Naive B cell (primary cell): Measurements from ENCODE around the gene TMEM164. TPM values are rescaled to one million over a fixed set of nuclear protein-coding genes. Genes with fewer than 3 reads are reported as not detected.
A peak's percentile ranks its signal among the peaks of the same experiment; 100 is the strongest.

ENCODE experiments used
- ATAC-seq, 2 donors: fragments of 150-1000 bp; cut with Tn5 transposase; 2 replicates each; pipeline ENCODE4 v1.10.0; 2021; ENCODE audit warnings: low read depth in 2 of 2, mild to moderate bottlenecking in 2 of 2, moderate library complexity in 2 of 2
- DNase-seq: peaks from one replicate; pipeline ENCODE4 v3.0.0; 2022
- H3K27ac Mint-ChIP-seq, 6 donors: one replicate each; pipeline ENCODE4 v1.8.0; 2020 to 2022; ENCODE audit warnings: mild to moderate bottlenecking in 6 of 6, mixed read lengths in 6 of 6, moderate library complexity in 5 of 6, inconsistent platforms in 2 of 6
- H3K27me3 Mint-ChIP-seq, 3 donors: one replicate each; pipeline ENCODE4 v1.8.0; 2021 to 2022; ENCODE audit warnings: mixed read lengths in 3 of 3, mild to moderate bottlenecking in 1 of 3
- H3K36me3 Mint-ChIP-seq, 2 donors: one replicate each; pipeline ENCODE4 v1.8.0; 2020 to 2022; ENCODE audit warnings: mixed read lengths in 2 of 2, inconsistent platforms in 1 of 2, mild to moderate bottlenecking in 1 of 2
- H3K4me1 Mint-ChIP-seq, 3 donors: one replicate each; pipeline ENCODE4 v1.8.0; 2020 to 2022; ENCODE audit warnings: mixed read lengths in 3 of 3, inconsistent platforms in 1 of 3, mild to moderate bottlenecking in 1 of 3, moderate library complexity in 1 of 3
- H3K4me3 Mint-ChIP-seq, 8 donors: one replicate each; pipeline ENCODE4 v1.8.0; 2020 to 2022; ENCODE audit warnings: mild to moderate bottlenecking in 8 of 8, mixed read lengths in 8 of 8, moderate library complexity in 8 of 8, inconsistent platforms in 2 of 8
- H3K9me3 Mint-ChIP-seq, 7 donors: one replicate each; pipeline ENCODE4 v1.8.0; 2020 to 2022; ENCODE audit warnings: mixed read lengths in 7 of 7, mild to moderate bottlenecking in 5 of 7, inconsistent platforms in 2 of 7, moderate library complexity in 1 of 7
- polyA plus RNA-seq, 6 donors: library from polyadenylated mRNA; unstranded; fragments of 300-500 nt; fragmentation: Illumina TruSeq; gene quantifications; one replicate each; pipeline ENCODE4 v1.2.3, GENCODE V29; 2021; ENCODE audit warnings: low read depth in 6 of 6

TMEM164 gene
- polyA plus RNA-seq, 6 donors from 2014 or later: 1.4 to 2.4 (median 1.8) TPM; not detected in 1

DNA sequence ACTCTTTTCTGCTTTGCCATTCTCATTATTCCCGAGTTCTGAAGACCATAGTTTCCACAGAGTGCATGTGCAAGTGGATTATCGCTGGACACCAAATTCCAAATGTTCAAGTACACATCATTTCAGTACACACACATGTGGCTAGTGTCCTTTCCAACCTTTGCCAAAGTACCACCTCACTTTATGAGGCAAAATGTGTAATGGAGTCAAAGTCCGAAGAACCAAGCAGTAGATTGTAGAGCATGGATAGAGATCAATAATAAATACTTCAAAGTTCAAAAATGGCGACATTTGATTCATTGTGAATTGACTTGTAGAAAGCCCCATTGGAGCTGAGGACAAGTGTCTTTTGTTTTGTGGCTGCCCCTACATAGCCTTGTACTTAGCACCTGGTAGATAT, 115.6 kb downstream of the TMEM164 start:
- ATAC-seq (no peak), DNase-seq (no peak)
- Mint-ChIP-seq H3K4me3 (no peak overlapping the region), H3K9me3 (peaks cover 0 to 7% (median 0%) of the 10 kb centered on the region in 7 donors), H3K36me3 (peaks cover 0 to 6% of the 10 kb centered on the region in 2 donors), H3K27ac (no peak overlapping the region), H3K4me1 (peaks cover 0 to 6% (median 0%) of the 10 kb centered on the region in 3 donors), H3K27me3 (no peaks in the 10 kb centered on the region)

DNA sequence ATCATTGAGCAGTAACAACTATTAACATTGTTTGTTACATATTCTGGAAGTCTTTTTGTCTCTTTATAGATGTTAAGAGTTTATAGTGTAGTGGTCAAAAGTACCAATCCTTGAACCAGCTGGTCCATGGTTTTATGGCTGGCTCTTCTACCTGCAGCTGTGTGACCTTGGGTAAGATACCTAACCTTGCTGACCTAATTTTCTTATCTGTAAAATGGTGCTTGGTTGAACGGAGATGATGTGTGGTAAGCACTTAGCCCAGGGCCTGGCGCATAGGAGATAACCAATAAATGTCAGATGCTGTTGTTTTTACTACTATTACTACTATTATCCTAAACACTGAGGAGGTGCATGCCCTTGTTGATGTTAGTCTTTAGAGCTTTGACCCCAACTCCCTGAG, 116.6 kb downstream of the TMEM164 start:
- ATAC-seq (no peak), DNase-seq (no peak)
- Mint-ChIP-seq H3K4me3 (no peak overlapping the region), H3K9me3 (peaks cover 0 to 7% (median 0%) of the 10 kb centered on the region in 7 donors), H3K36me3 (peaks cover 0 to 6% of the 10 kb centered on the region in 2 donors), H3K27ac (no peak overlapping the region), H3K4me1 (peaks cover 0 to 6% (median 0%) of the 10 kb centered on the region in 3 donors), H3K27me3 (no peaks in the 10 kb centered on the region)

DNA sequence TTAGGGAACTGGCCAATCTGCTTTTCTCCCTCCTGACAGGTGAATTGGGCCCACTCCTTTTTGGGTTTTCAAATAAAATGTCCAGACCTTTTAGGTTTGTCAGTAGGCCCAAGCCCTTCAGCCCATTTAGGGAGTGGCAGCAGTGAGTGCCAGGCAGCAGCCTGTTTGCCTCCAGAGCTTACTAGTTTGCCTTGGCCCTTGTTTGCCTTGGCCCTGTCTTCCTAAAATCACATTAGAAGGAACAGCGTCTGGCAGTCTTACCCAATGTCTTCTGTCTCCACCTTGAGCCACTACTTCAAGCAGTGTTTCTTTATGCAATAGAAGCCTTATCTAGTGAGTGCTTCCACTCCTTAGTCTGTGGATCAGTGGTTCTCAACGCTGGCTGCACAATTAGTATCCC, 117.1 kb downstream of the TMEM164 start:
- H3K9me3 Mint-ChIP-seq: peaks cover 0 to 7% (median 0%) of the 10 kb centered on the region in 7 donors
- no peak overlapping the region for H3K4me3 Mint-ChIP-seq
- no peak for DNase-seq
- no peaks in the 10 kb centered on the region for H3K27me3 Mint-ChIP-seq
- no peak for ATAC-seq
- H3K4me1 Mint-ChIP-seq: peaks cover 0 to 6% (median 0%) of the 10 kb centered on the region in 3 donors
- H3K27ac Mint-ChIP-seq: no peak overlapping the region
- peaks cover 0 to 6% of the 10 kb centered on the region in 2 donors for H3K36me3 Mint-ChIP-seq

DNA sequence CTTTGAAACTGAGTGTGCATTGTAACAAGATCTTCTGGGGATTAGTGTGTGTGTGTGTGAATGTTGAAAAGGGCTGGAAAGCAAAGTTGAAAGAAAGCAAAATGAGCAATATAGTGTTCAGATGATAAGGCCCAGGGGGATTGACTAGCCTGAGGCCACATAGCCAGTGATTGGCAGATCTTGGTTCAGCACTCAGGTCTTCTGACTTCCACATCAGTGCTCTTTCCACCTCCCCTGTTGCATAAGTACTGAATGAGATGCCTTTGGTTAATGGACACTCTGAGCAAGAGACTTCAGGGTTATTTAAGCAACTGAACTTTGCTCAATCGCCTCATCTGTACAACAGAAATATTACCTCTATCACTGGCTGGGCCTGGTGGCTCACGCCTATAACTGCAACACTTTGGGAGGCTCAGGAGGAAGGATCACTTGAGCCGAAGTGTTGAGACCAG, 120.4 kb downstream of the TMEM164 start:
- Mint-ChIP-seq H3K27me3 (no peaks in the 10 kb centered on the region), H3K9me3 (peaks cover 0 to 7% (median 0%) of the 10 kb centered on the region in 7 donors), H3K27ac (no peak overlapping the region), H3K4me3 (no peak overlapping the region), H3K36me3 (peaks cover 0 to 6% of the 10 kb centered on the region in 2 donors), H3K4me1 (peaks cover 0 to 6% (median 0%) of the 10 kb centered on the region in 3 donors)
- DNase-seq (no peak), ATAC-seq (no peak)

DNA sequence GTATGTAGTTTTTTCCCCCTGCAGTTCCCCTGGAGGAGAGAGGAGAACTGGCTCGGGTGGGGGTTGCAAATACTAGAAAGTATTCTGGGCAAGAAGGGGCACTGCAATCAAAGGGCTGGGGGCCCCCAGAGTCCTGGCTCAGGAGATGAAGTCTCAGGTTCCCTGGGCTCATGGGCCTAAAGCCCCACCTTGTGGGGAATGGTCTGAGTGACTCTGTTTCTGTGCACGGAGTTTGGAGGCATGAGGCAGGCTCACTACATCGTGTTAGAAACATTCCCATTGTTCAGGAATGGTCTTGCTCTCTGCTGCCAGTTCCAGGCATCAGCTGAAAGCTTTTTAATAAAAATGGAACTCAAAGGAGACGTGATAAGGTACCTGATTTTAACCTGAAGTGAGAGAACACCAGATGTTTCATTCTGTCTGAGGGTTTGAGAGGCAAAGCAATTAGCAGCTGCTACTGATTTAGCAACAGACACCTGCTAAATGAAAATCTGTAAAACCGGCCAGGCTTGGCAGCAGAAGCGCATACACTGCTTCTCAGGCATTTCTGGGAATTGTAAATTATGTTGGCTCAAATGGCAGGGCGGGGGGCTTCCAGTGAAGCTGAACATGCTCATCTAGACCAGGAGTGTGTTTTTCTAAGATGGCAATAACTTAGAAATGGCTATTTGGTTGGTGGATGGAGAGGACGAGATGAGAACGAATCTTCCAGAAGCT, 122.7 kb downstream of the TMEM164 start:
- Mint-ChIP-seq H3K27ac (no peak overlapping the region), H3K27me3 (no peaks in the 10 kb centered on the region), H3K4me3 (no peak overlapping the region), H3K4me1 (peaks cover 0 to 6% (median 0%) of the 10 kb centered on the region in 3 donors), H3K9me3 (peaks cover 0 to 7% (median 0%) of the 10 kb centered on the region in 7 donors), H3K36me3 (peaks cover 0 to 6% of the 10 kb centered on the region in 2 donors)
- no peak for DNase-seq
- no peak for ATAC-seq

DNA sequence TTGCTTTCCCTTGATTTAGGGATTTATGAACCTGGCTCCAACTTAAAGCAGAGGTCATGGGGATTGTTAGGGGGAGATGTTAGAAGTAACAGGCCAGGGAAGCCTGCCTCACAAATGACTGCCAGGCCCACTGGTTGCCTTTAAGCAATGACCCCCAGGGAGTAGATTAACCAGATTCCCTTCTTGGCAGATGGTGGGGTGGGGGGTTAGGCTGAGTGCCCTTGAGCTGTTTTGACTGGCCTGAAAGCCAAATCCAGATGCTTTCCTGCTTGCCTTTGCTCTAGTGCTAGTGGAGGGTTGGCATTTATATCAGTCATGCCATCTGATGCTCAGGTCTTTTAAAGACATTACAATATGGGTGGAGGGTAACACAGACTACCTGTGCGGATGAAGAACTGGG, 128.1 kb downstream of the TMEM164 start:
- no peak overlapping the region for H3K4me3 Mint-ChIP-seq
- no peak for DNase-seq
- ATAC-seq: no peak
- H3K27ac Mint-ChIP-seq: no peak overlapping the region
- no peaks in the 10 kb centered on the region for H3K27me3 Mint-ChIP-seq
- H3K4me1 Mint-ChIP-seq: no peaks in the 10 kb centered on the region
- peaks cover 0 to 2% (median 0%) of the 10 kb centered on the region in 7 donors for H3K9me3 Mint-ChIP-seq
- no peaks in the 10 kb centered on the region for H3K36me3 Mint-ChIP-seq

DNA sequence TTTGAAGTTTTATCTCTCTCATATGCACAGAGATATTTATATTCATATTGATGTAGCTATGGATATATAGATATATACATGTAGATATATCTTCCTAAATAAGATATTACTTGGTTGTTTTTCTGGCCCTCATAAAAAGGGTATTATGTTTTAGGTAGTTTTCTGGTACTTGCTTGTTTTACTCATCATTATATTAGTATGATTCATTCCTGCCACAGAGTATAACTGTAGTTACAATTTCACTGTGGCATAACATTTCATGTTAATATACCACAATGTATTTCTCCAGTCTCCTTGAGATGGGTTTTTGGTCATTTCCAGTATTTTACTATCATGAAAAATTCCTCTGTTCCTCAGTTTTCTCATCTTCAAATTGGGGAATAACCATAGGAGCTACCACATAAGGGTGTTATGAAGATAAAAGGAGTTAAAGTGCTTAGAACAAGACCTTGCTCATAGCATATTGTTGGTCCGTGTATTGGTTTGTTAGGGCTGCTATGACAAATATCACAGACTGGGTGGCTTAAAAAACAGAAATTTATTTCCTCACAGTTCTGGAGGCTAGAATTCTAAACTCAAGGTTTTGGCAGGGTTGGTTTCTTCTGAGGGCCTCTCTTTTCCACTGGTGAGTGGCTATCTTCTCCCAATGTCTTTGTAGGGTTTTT, 129.7 kb downstream of the TMEM164 start:
- no peak overlapping the region for H3K27ac Mint-ChIP-seq

DNA sequence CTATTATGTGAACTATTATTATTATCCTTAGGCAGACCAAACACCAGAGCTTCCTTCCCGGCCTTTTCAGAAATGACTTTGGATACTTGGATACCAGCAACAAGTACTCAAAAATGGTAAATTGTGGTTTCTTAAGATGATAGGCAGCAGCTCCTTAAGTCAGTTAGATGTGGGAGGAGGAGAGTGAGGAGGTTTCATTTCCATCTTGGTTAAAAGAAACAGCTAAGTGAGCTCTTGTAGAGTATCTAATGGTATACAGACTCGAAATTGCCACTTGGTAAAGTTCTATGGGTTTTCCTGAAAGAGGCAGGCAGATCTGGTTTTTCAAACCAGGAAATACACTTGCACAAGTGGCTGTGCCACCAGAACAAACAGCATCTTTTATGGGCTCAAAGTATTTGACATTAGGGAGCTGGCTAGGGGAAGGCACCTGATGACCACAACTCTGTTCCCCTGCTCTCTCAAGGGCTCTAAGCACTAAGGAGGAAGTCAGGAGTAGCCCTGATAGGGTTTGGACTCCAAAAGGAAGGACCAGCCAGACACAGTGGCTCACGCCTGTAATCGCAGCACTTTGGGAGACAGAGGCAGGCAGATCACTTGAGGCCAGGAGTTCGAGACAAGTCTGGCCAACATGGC, 130.9 kb downstream of the TMEM164 start:
- Mint-ChIP-seq H3K4me1 (no peaks in the 10 kb centered on the region), H3K27me3 (no peaks in the 10 kb centered on the region), H3K27ac (no peak overlapping the region), H3K9me3 (no peaks in the 10 kb centered on the region), H3K4me3 (no peak overlapping the region), H3K36me3 (no peaks in the 10 kb centered on the region)
- DNase-seq (no peak), ATAC-seq (no peak)

More for the DNA sequence above, 129.7 kb downstream of the TMEM164 start:
- Mint-ChIP-seq H3K36me3 (no peaks in the 10 kb centered on the region), H3K4me1 (no peaks in the 10 kb centered on the region), H3K27me3 (no peaks in the 10 kb centered on the region), H3K9me3 (no peaks in the 10 kb centered on the region), H3K4me3 (no peak overlapping the region)
- DNase-seq: no peak
- no peak for ATAC-seq

DNA sequence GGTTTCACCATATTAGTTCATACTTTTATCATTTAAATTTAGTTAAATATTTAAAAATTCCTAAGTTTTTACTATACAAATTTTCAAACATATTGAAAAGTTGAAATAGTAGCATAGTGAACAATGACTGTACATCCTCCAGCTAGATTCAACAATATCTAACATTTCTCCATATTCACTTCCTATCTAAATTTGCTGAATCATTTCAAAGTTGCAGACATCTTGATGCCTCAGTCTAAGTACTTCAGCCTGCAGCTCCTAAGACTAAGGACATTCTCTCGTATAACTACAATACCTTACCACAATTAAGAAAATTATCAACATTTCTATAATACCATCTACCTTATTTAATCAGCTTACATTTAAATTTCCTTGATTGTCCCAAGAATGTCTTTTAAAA, 132.7 kb downstream of the TMEM164 start:
- ATAC-seq (no peak), DNase-seq (no peak)
- no peaks in the 10 kb centered on the region for H3K27me3 Mint-ChIP-seq
- H3K36me3 Mint-ChIP-seq: no peaks in the 10 kb centered on the region
- H3K4me1 Mint-ChIP-seq: no peaks in the 10 kb centered on the region
- no peaks in the 10 kb centered on the region for H3K9me3 Mint-ChIP-seq
- H3K4me3 Mint-ChIP-seq: no peak overlapping the region
- no peak overlapping the region for H3K27ac Mint-ChIP-seq

DNA sequence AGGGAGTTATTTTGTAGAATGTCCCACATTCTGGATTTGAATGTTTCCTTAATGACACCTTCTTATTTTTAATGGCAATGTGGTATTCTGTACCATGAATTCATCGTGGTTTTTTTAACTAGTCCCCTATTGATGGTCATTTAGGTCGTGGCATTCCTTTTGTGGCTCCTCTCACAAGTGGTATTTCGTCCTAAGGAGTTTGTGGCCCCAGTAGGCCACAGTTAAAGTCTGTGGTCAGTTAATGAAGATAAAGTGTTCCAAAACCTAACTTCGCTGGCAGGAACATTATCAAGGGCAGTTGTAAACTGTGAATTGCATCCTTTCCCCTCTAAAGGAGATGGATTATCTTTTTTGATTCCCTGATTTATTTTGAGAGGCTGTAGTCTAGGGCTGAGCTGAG, 133.2 kb downstream of the TMEM164 start:
- H3K27me3 Mint-ChIP-seq: no peaks in the 10 kb centered on the region
- ATAC-seq: no peak

DNA sequence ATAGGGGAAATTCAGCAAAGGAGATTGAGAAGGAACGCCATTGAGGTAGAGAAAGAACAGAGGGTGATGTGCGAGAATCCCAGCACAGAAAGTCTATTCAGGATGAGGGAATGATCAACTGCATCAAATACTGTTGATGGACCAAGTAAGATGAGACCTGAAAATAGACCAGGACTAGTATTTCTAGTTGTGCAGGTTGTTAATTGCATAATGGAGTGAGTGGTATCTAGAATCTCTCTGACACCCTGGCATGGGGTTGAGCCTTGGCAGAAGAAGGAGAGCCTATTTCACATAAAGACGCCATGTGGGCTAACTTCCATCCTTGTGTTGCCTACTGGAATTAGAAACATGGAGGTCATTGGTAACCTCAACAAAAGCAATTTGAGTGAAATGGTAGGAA, 135.6 kb downstream of the TMEM164 start:
- no peak for ATAC-seq
- H3K27me3 Mint-ChIP-seq: no peaks in the 10 kb centered on the region

More for the DNA sequence above, 133.2 kb downstream of the TMEM164 start:
- Mint-ChIP-seq H3K4me3 (no peak overlapping the region), H3K4me1 (no peaks in the 10 kb centered on the region), H3K36me3 (no peaks in the 10 kb centered on the region), H3K27ac (no peak overlapping the region), H3K9me3 (no peaks in the 10 kb centered on the region)
- DNase-seq: no peak

DNA sequence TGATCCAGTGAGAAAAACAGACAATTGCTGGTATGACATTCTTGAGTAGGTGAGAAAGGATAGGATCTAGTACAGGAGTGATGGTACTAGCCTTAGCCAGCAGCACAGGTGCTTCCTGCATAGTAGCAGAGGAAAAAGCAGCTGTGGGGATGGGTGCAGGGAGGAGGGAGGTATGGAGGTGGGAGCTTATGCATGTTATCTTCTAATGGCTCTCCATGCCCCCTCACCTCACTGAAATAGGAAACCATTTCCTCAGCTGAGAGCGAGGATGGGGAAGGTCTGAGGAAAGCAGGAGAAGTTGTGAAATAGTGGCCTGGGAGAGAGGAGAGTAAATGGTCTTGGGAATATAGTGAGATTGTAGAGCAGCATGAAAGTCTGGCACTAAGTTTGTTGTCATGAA, 136.3 kb downstream of the TMEM164 start:
- Mint-ChIP-seq H3K27me3 (no peaks in the 10 kb centered on the region), H3K4me1 (peaks cover 0 to 6% (median 0%) of the 10 kb centered on the region in 3 donors), H3K4me3 (no peak overlapping the region), H3K27ac (no peak overlapping the region), H3K9me3 (no peaks in the 10 kb centered on the region), H3K36me3 (no peaks in the 10 kb centered on the region)
- DNase-seq (no peak), ATAC-seq (no peak)

More for the DNA sequence above, 135.6 kb downstream of the TMEM164 start:
- peaks cover 0 to 6% (median 0%) of the 10 kb centered on the region in 3 donors for H3K4me1 Mint-ChIP-seq
- H3K9me3 Mint-ChIP-seq: no peaks in the 10 kb centered on the region
- H3K36me3 Mint-ChIP-seq: no peaks in the 10 kb centered on the region
- DNase-seq: no peak
- H3K4me3 Mint-ChIP-seq: no peak overlapping the region
- no peak overlapping the region for H3K27ac Mint-ChIP-seq

DNA sequence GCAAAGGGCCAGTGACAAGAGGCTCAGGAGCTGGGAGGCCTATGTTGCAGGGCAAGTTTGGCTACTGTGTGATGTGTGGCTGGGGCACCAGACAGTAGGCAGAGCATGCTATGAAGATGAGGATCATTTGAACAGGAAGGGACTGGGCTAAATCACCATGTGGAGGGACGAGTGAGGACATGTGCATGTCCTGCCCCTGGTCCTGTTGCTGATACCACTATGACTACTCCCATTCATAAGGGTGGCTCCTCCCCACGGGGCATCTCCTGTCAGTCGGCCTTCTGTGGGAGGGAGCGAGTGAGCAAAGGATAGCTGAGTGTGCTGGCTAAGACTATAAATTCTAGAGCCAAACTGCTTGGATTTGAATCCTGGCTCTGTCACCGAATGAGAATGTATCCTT, 139.2 kb downstream of the TMEM164 start:
- no peak overlapping the region for H3K4me3 Mint-ChIP-seq
- ATAC-seq (no peak), DNase-seq (no peak)
- H3K9me3 Mint-ChIP-seq: no peaks in the 10 kb centered on the region
- H3K27ac Mint-ChIP-seq: peak overlapping the region in 1 of 6 donors; percentile 74
- H3K27me3 Mint-ChIP-seq: no peaks in the 10 kb centered on the region
- H3K36me3 Mint-ChIP-seq: no peaks in the 10 kb centered on the region
- H3K4me1 Mint-ChIP-seq: peaks cover 4 to 6% (median 4%) of the 10 kb centered on the region in 3 donors
